Fibroblast of peridontal ligament (primary cell): ENCODE measurements around the gene VGLL1.

ENCODE experiments used
- DNase-seq: peaks from one replicate; pipeline ENCODE4 v3.0.0-alpha.2; 2010; ENCODE audit errors: extremely low read depth

VGLL1 gene

DNA sequence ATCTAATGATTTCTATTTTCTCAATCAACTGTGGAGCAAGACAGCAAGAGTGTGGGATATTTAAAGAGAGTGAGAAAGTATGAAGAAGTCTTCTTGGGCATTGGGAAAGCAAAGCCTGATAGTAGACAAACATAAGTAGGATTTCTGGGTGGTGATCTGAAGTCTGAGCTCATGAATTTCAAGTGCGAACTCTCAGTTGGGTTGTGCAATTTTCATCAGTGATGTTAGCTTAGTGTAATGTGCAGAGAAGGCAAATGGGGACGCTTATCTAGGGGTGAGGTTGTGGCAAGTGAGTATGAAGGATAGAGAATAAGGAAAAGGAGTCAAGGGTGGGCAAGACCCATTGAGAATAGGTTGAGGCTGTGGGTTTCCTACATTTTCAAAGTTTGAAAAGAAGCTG lies 23.7 kb downstream of the VGLL1 start:
- no peak for DNase-seq

DNA sequence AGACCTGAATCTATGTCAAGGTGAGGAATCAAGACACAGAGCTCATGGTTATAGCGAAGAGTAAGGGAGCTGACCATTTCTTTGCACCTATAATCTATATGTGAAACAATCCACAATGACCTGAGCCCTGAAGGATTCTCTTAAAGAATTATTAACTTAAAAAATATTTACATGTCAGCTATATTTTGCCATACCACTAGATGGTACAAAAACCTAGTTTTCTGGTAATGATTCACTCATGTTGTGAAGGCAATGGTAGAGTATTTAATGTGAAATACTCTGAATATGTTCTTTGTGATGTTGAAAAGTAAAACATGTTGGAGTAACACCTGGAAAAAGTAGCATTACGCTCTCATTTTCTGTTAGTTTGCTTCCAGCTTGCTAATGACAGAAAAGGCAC lies 40.0 kb downstream of the VGLL1 start:
- DNase-seq = peak; percentile 1

- no peak for DNase-seq
Measured at GRCh38 chrX:136574548-136574947, 42.5 kb downstream of the VGLL1 start.

DNA sequence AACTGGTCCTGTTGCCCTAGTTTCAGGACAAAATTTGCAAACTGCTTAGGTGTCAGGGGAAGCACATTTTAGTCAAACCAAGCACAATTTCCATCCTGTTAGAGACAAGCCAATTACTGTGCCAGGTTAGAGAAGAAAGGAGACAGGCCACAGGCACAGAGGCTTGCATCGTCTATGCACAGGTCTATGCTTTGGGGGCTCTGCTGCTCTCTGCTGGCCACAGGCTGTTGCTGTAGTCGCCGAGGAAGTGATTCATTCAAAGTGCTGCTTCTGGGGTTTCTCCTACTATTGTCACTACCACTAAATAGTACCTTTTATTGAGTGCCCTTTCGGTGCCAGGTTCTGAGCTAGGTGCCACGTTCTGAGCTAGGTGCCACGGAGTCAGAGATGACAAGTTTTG lies 45.5 kb downstream of the VGLL1 start:
- DNase-seq = peak; percentile 48

GRCh38 chrX:136580316-136580715 lies 48.3 kb downstream of the VGLL1 start:
- no peak for DNase-seq

GRCh38 chrX:136582624-136583023 lies 50.6 kb downstream of the VGLL1 start:
- DNase-seq = no peak

DNA sequence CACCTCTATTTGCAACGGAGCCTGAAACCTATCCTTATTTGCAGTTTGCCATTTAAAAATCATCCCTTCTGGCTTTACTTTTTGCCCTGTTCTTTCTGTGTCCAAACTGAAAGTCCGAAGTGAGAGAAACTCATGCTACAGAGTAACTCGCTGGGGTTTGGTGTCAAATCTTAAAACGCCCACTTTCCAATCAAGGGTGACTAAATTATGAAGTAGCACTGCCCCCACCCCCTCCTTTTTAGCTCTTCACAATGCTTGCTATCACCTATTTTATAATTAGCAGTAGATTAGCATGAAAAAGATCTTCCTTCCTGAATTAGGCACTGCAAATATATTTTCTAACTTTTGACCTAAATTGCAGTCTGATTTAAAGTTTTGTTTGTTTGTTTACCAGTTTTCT lies 52.5 kb downstream of the VGLL1 start:
- no peak for DNase-seq

DNA sequence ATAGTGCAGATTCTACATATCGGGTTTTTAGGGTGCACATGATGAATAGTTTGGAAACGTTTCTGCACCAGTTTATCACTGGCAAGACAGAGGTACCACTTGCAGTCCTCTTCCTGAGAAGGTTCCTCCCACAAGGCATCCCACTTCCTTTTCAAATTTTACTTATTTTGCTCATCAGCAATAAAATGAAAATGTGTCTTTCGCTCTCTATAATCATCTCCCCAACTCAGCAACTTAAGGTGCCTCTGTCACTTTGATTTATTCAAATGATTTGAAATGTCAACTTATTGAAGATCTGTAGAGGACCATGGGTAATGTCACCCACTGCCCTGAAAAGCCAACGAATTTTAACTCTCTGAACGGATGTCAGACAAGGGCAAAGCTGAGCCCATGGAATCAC lies 53.2 kb downstream of the VGLL1 start:
- DNase-seq = no peak

- no peak for DNase-seq
Measured at GRCh38 chrX:136585960-136586359, 53.9 kb downstream of the VGLL1 start.

DNA sequence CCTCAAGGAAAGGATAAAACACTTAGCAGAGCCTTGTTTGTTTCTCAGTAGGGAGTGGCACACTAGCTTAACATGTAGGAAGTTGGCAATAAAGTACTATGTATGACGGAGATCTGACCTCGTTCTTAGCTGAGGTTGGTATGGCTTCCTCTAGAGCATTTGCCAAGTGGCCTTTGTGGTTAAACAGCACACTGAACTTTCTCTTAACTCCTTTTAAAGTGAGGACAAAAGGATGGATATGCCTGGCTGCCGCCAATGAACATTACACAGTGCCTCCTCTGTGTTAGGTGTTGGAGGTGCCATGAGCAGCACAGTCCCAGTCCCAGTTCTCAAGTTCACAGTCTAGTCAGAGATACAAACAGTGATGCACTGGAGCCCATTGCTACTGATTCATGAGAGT lies 54.4 kb downstream of the VGLL1 start:
- no peak for DNase-seq

DNA sequence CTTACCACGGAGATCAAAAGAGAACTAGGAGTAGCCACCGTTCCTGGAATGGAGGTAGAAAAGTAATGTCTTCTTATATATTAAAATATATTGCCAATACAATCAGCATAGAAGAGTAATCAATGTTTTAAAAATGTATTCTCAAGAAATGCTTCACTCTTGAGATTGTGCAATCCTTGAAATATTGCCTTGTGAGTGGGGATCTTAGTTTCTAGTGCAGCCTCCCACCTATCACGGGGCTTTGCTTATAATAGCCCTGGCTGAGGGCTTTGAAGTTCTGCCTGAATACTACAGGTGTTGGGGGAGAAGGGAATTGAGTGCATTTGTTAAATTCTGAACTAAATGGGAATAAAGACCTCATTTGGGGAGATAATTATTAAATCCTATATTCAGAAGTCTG lies 55.5 kb downstream of the VGLL1 start:
- no peak for DNase-seq

GRCh38 chrX:136588036-136588435 lies 56.0 kb downstream of the VGLL1 start:
- DNase-seq = no peak

GRCh38 chrX:136589966-136590365 lies 58.0 kb downstream of the VGLL1 start:
- no peak for DNase-seq

- no peak for DNase-seq
Measured at GRCh38 chrX:136597356-136597755, 65.3 kb downstream of the VGLL1 start.

- DNase-seq = no peak
Measured at GRCh38 chrX:136597954-136598353, 65.9 kb downstream of the VGLL1 start.

GRCh38 chrX:136598631-136599030 lies 66.6 kb downstream of the VGLL1 start:
- DNase-seq = no peak

GRCh38 chrX:136600059-136600458 lies 68.0 kb downstream of the VGLL1 start:
- DNase-seq = no peak
